CD4-positive, alpha-beta T cell treated with Interleukin-12 subunit alpha and Interleukin-12 subunit beta, for 1 hour (primary cell): ENCODE results near the gene INTS13.
"Not testable (repeated sequence)": the region's sequence is repeated elsewhere in the genome, so short reads cannot be mapped to it uniquely, and the experiment has no call there.

Source experiments
- DNase-seq: peaks from one replicate; pipeline ENCODE4 v3.0.0-alpha.2; 2020

The INTS13 gene

GRCh38 chr12:26869104-26869494, 68.7 kb downstream of the INTS13 start:
- no peak for DNase-seq

GRCh38 chr12:26868447-26869103, 69.2 kb downstream of the INTS13 start:
- DNase-seq, result no peak

GRCh38 chr12:26867080-26867479, 70.7 kb downstream of the INTS13 start:
- peak; percentile 9 for DNase-seq

- DNase-seq, result no peak
Observed at GRCh38 chr12:26863515-26863914, 74.3 kb downstream of the INTS13 start.

GRCh38 chr12:26862787-26863186, 75.0 kb downstream of the INTS13 start:
- DNase-seq, result not testable (repeated sequence)

GRCh38 chr12:26861690-26862089, 76.1 kb downstream of the INTS13 start:
- DNase-seq, result no peak

- DNase-seq, result no peak
Observed at GRCh38 chr12:26857465-26858176, 80.2 kb downstream of the INTS13 start.

- no peak for DNase-seq
Observed at GRCh38 chr12:26855337-26855736, 82.4 kb downstream of the INTS13 start.
